Ovary (tissue), 3 donors: ENCODE data around the gene DAW1.
"Not testable (repeated sequence)": the region's sequence is repeated elsewhere in the genome, so short reads cannot be mapped to it uniquely, and the experiment has no call there.

Source experiments
- POLR2A ChIP-seq: fragments of 450-650 bp; IDR thresholded peaks from one replicate; pipeline ENCODE4 v1.6.1; 2017; ENCODE audit warnings: antibody characterized with exemption, mild to moderate bottlenecking, moderate library complexity
- TF ChIP-seq, protein P1 (sequence below), 3 donors: fragments of 450-650 bp in 2 of 3; fragments of 200-600 bp in 1 of 3; IDR thresholded peaks; one replicate each; pipeline versions ENCODE4 v1.5.1 to v1.8.0; 2016 to 2022; ENCODE audit warnings: antibody characterized with exemption in 3 of 3, mild to moderate bottlenecking in 1 of 3
- donor health status: DM: no; HTN: no; CAD: no.

DNA sequence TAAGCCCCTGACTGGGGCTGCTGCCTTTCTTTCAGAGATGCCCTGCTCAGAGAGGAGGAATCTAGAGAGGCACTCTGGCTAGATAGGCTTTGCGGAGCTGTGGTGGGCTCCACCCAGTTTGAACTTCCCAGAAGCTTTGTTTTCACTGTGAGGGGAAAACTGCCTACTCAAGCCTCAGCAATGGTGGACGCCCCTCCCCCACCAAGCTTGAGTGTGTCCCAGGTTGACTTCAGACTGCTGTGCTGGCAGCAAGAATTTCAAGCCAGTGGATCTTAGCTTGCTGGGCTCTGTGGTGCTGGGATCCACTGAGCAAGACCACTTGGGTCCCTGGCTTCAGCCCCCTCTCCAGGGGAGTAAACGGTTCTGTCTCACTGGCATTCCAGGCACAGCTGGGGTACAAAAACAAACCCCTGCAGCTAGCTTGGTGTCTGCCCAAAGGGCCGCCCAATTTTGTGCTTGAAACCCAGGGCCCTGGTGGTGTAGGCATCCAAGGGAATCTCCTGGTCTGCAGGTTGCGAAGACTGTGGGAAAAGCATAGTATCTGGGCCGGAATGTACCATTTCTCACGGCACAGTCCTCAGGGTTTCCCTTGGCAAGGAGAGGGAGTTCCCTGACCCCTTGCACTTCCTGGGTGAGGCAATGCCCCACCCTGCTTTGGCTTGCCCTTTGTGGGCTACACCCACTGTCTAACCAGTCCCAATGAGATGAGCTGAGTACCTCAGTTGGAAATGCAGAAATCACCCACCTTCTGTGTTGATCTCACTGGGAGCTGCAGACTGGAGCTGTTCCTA lies 31.9 kb upstream of the DAW1 start:
- not testable (repeated sequence) for TF ChIP-seq POLR2A
- TF ChIP-seq, protein P1, sequence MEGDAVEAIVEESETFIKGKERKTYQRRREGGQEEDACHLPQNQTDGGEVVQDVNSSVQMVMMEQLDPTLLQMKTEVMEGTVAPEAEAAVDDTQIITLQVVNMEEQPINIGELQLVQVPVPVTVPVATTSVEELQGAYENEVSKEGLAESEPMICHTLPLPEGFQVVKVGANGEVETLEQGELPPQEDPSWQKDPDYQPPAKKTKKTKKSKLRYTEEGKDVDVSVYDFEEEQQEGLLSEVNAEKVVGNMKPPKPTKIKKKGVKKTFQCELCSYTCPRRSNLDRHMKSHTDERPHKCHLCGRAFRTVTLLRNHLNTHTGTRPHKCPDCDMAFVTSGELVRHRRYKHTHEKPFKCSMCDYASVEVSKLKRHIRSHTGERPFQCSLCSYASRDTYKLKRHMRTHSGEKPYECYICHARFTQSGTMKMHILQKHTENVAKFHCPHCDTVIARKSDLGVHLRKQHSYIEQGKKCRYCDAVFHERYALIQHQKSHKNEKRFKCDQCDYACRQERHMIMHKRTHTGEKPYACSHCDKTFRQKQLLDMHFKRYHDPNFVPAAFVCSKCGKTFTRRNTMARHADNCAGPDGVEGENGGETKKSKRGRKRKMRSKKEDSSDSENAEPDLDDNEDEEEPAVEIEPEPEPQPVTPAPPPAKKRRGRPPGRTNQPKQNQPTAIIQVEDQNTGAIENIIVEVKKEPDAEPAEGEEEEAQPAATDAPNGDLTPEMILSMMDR (IDR thresholded peaks at IDR 0.05): not testable (repeated sequence)
